ENCODE measurements around the gene GATAD2A.

DNA sequence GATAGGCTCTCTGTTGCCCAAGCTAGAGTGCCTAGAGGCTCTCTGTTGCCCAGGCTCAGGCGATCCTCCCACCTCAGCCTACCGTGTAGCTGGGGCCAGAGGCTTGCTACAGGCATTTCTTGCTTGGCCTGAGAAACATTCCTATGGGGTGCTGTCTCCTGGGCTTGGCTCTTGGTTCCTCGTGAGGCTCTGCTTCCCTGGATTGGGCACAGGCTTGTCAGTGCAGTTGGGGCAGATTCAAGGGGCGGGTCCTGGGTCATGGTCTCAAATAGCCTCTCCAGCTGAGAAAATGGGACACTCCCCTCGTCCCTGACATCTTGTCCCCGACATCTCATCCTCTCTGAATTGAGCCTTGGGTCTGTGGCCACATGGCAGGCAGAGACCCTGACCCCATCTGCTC lies 105.0 kb downstream of the GATAD2A start:
- no peak for TF ChIP-seq CTCF (optimal IDR thresholded peaks at IDR 0.05 in 1 of 3, IDR thresholded peaks at IDR 0.05 in 1 of 3, conservative IDR thresholded peaks at IDR 0.05 in 1 of 3; ENCODE audit: extremely low read depth in 1 of 3, insufficient read depth in 2 of 3, low read length in 3 of 3)
- TF ChIP-seq EZH2 (IDR thresholded peaks at IDR 0.05; ENCODE audit: low read length) = no peak
